ENCODE data around the gene ITGAL. TPM values are rescaled to one million over a fixed set of nuclear protein-coding genes. Genes with fewer than 3 reads are reported as not detected.

ITGAL gene
- total RNA-seq (100 to 1,000 TPM; 100 to 212 (median 153) TPM), polyA plus RNA-seq (10 to 100 TPM; 26.6 to 64.4 (median 51.1) TPM)
- long read RNA-seq, donor 1, partial matches to known transcripts, result 0 of 2 reads
- long read RNA-seq, donor 1, other reads (novel, unspliced or antisense), result 0 of 2 reads
- long read RNA-seq, donor 2, partial matches to known transcripts, result 0 of 1 reads
- long read RNA-seq, donor 2, other reads (novel, unspliced or antisense), result 0 of 1 reads

DNA sequence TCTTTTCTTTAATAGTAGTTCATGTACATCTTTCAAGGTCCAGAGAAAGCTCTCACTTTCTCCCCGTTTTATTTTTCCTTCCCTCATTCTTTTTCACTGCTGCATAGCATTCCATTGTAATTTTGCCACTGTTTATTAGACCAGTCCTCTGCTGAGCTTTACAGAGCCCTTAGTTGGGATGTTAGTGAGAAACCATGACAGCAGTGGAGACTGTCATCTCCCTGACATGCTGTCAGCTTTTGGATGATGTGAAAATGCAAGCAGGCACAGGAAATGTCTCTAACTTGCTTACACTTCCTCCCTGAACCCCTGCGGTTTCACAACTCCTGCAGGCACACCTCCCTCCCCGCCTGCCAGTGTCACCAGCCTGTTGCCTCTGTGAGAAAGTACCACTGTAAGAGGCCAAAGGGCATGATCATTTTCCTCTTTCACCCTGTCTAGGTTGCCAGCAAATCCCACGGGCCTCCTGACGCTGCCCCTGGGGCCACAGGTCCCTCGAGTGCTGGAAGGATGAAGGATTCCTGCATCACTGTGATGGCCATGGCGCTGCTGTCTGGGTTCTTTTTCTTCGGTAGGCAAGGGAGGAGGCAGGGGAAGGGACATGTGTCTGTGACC lies at the start of gene ITGAL:
TSS of gene ITGAL (plus strand) at position 415 of the 615 bp plus-strand sequence. CDS start at position 511, 96 bp downstream.
- no peaks in the 10 kb centered on the region for H3K9me3 ChIP-seq
- H3K27ac ChIP-seq, result peak within 1 kb of the TSS; percentile 79 to 92 (median 86)
- peak within 1 kb of the TSS; percentile 35 to 77 (median 54) for H3K4me3 ChIP-seq
- peaks cover 10 to 97% (median 67%) of the 10 kb centered on the region in 6 donors for H3K4me1 ChIP-seq
- intact Hi-C loops (cut with DNase I; ENCODE audit: low total_unique reads), result no loop called here
- peaks cover 0 to 36% (median 15%) of the 10 kb centered on the region in 6 donors for H3K36me3 ChIP-seq
- DNase-seq, result peak; percentile 94
- WGBS, 5 donors, result 11 to 23% (median 19%) methylated on average over 8 of the region's 8 CpGs
- TF ChIP-seq POLR2A (IDR thresholded peaks at IDR 0.05) (peak in 1 of 3 donors; percentile 51), POLR2AphosphoS5 (IDR thresholded peaks at IDR 0.05) (peak; percentile 60 to 94 (median 87))
- TF ChIP-seq, protein P1, sequence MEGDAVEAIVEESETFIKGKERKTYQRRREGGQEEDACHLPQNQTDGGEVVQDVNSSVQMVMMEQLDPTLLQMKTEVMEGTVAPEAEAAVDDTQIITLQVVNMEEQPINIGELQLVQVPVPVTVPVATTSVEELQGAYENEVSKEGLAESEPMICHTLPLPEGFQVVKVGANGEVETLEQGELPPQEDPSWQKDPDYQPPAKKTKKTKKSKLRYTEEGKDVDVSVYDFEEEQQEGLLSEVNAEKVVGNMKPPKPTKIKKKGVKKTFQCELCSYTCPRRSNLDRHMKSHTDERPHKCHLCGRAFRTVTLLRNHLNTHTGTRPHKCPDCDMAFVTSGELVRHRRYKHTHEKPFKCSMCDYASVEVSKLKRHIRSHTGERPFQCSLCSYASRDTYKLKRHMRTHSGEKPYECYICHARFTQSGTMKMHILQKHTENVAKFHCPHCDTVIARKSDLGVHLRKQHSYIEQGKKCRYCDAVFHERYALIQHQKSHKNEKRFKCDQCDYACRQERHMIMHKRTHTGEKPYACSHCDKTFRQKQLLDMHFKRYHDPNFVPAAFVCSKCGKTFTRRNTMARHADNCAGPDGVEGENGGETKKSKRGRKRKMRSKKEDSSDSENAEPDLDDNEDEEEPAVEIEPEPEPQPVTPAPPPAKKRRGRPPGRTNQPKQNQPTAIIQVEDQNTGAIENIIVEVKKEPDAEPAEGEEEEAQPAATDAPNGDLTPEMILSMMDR (IDR thresholded peaks at IDR 0.05 in 8 of 11, conservative IDR thresholded peaks at IDR 0.05 in 3 of 11), result no peak
- peaks cover 0 to 13% (median 0%) of the 10 kb centered on the region in 7 donors for H3K27me3 ChIP-seq (replicated peaks in 1 of 7)

DNA sequence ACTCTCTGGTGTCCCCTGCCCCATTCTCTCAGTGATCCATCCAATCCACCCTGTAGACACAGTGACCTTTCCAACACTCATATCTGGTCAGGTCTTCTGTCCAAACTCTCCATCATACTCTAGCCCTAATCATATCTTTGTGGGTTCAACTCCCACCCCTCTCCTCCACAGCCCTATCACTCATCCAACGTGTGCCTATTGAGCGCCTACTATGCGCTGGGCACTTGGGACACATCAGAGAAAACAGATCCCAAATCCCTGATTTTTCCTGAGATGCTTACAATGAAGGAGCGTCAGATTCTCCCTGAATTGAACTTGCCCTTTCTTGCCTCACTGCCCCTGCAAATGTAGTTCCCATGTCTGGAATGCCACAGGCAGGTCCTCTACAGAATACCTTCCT lies 44.5 kb upstream of the ITGAL start:
- intact Hi-C loops (cut with DNase I; ENCODE audit: low total_unique reads), result no loop called here
- Histone ChIP-seq H3K4me1 (peaks cover 5 to 32% (median 24%) of the 10 kb centered on the region in 6 donors), H3K27me3 (replicated peaks in 1 of 7) (no peaks in the 10 kb centered on the region), H3K9me3 (no peaks in the 10 kb centered on the region), H3K4me3 (no peak overlapping the region), H3K27ac (peak overlapping the region in 1 of 8 donors; percentile 88), H3K36me3 (peaks cover 0 to 53% (median 29%) of the 10 kb centered on the region in 6 donors)
- WGBS, 5 donors, result 91 to 96% (median 94%) methylated on average over 4 of the region's 4 CpGs
- TF ChIP-seq POLR2AphosphoS5 (IDR thresholded peaks at IDR 0.05) (no peak), POLR2A (IDR thresholded peaks at IDR 0.05) (no peak)
- TF ChIP-seq, protein P1 (IDR thresholded peaks at IDR 0.05 in 8 of 11, conservative IDR thresholded peaks at IDR 0.05 in 3 of 11), result no peak
- DNase-seq, result no peak

DNA sequence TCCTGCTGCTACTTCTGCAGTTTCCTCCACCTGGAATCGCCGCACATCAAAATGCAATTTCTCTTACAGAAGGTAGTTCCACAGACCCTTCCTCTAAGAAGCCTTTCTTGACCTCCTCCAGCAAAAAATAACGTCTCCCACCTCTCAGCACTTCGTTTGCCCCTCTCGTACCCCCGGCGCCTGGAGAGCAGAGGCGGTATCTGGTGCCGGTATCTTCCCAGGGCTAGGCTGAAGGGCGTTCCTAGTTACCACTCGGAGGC lies 43.2 kb upstream of the ITGAL start:
- WGBS, 5 donors, result 1 to 3% (median 2%) methylated on average over 11 of the region's 11 CpGs
- Histone ChIP-seq H3K4me3 (peak overlapping the region; percentile 54 to 98 (median 82)), H3K27ac (peak overlapping the region; percentile 22 to 90 (median 83)), H3K4me1 (peaks cover 5 to 32% (median 24%) of the 10 kb centered on the region in 6 donors), H3K36me3 (peaks cover 0 to 41% (median 16%) of the 10 kb centered on the region in 6 donors), H3K27me3 (replicated peaks in 1 of 7) (no peaks in the 10 kb centered on the region), H3K9me3 (no peaks in the 10 kb centered on the region)
- TF ChIP-seq, protein P1 (IDR thresholded peaks at IDR 0.05 in 8 of 11, conservative IDR thresholded peaks at IDR 0.05 in 3 of 11), result no peak
- TF ChIP-seq POLR2AphosphoS5 (IDR thresholded peaks at IDR 0.05) (no peak), POLR2A (IDR thresholded peaks at IDR 0.05) (no peak)
- DNase-seq, result no peak
- intact Hi-C loops (cut with DNase I; ENCODE audit: low total_unique reads), result no loop called here
